NOMO-1 treated with dmso at 0.1 percent for 144 hours (cell line): ENCODE results near the gene PGLYRP4.

Source experiments
- DNase-seq: peaks from one replicate; lab custom pipeline; 2025; ENCODE audit not compliant: unreplicated experiment; lab: John Stamatoyannopoulos, UW

Gene PGLYRP4

DNA sequence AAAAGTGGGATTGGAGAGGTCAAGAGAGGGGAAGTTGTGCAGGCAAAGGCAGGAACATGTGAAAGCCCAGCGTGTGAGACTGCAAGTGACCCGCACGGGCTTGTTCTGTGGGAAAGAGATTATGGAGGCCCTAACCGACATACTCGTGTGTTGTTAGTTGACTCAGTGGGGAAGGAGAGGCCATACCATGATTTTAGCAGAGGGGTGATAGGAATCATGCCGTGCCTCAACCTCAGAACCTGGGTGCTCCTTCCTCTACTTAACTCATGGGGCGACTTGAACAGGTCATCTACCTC lies 55.2 kb downstream of the PGLYRP4 start:
- no peak for DNase-seq

DNA sequence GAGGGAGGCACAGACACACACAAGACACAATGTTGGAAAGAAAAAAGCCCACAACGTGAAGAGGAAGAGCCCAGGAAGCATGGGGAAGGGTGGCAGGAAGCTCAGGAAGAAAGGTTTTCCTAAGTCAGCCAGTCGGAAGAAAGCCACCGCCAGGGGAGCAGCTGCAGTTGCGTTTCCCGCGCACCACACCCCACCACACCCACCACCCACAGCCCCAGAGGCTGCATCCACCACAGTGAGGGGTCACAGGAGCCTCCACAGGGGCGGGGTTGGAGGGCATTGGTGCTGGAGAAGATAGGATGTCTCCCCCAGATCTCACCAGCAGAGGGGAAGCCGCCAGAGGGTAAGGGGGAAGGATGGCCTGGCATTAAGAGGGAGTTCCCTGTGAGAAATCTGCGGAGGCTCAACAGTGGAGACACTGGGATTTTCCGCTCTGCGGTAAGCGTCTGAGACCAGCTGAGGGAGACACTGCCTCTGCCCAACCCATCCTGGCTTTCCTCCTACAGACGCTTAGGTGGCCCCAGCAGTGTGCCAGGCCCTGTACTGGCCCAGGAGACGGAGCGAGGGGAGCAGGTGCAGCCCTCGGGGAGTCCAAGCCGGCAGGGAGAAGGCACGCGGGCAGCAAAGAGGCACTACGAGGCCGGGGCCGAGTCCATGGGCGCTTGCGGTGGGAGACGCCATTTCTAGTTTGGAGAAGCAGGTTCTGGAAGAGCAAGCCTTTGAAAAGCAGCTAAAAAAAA lies 55.7 kb downstream of the PGLYRP4 start:
- DNase-seq: no peak

DNA sequence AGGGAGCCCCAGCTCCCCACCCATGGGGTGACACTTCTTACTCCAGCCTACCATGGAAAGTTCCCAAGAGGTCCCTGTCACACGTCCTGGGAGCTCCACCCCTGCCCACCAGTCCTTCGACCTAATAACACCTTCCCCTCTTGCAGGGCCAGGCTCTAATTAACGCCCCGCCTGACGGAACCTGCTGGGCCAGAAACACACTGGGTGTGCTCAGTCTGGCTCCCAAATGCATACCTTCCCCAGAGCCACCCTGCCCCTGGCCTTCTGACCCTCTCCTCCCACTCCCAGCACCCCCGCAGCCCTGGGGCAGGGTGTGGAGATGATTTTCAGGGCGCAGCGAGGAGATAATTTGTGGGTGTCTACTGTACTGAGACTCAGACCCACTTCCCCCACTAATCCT lies 56.5 kb downstream of the PGLYRP4 start:
- DNase-seq: no peak

DNA sequence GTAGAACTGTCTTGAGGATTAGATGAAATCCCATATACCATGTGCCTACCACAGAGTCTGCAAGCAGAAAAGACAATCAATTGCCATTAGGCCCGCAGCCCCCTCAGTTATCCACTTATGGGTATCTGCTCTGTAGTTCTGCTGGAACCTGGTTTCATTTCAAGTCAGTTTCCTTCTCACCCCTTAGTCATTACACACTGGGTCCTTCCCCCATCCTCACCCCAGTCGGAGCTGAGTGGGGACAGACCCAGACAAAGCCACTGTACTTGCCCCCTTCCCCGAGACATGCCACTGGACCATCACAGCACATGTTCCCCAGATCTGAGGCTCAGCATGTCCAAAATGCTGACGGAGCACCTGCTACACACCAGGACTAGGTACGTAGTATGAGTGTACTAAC lies 57.1 kb downstream of the PGLYRP4 start:
- DNase-seq: no peak

DNA sequence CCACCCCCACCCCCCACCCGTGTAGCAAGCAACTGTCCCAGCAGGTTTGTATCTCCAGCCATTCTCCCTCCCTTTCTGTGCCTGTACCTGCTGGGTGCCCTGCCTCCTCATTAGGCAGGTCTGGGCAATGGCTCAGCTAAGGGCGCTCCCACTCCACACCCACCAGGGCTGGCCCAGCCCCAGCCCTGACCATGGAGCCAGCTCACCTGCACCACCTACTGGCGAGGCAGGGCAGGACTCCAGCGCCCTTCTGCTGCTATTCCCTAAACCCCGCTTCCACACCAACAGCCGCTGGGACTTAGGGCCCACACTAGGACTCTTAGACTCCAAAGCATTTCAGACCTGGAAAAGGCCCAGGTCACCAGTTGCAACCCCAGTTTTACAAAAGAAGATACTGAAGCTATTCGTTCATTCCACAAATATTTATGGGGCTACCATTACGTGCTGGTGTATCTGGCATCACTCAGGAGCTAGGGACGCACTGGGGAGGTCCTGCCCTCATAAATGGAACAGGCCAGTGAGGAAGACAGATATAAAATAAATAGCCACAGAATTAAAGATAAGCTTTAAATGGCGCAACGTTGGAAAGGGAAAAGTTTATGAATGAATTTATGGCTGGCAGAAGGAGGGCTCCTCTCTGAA lies 59.9 kb downstream of the PGLYRP4 start:
- DNase-seq: no peak
